Neural cell (in vitro differentiated cells): ENCODE results near the gene PLXNC1. TPM values are rescaled to one million over a fixed set of nuclear protein-coding genes. Genes with fewer than 3 reads are reported as not detected.

Experiments
- H2AFZ ChIP-seq: fragments of 200-600, 300-800 bp; sonication (generic), shearing (Covaris generic); 2 replicates; pipeline ENCODE4 v1.6.0; 2014; ENCODE audit warnings: low read depth, mild to moderate bottlenecking, antibody characterized with exemption, low read length, moderate library complexity
- H3F3A ChIP-seq: fragments of 200-600 bp; shearing (Covaris generic); 2 replicates; pipeline ENCODE4 v1.6.1; 2016; ENCODE audit warnings: mild to moderate bottlenecking, moderate library complexity, mixed read lengths, antibody characterized with exemption, low read length; ENCODE audit not compliant: insufficient read depth, poor library complexity, severe bottlenecking
- H3K27ac ChIP-seq: fragments of 200-600, 300-800 bp; sonication (generic), shearing (Covaris generic); 2 replicates; pipeline ENCODE4 v1.5.1; 2014; ENCODE audit warnings: mild to moderate bottlenecking, low read length, moderate library complexity
- H3K27me3 ChIP-seq: fragments of 300-800, 200-600 bp; sonication (generic), shearing (Covaris generic); 2 replicates; pipeline ENCODE4 v1.6.0; 2014; ENCODE audit warnings: mild to moderate bottlenecking, low read depth, low read length, moderate library complexity; ENCODE audit not compliant: insufficient read depth
- H3K36me3 ChIP-seq: fragments of 300-800, 200-600 bp; sonication (generic), shearing (Covaris generic); 2 replicates; pipeline ENCODE4 v1.5.1; 2014; ENCODE audit warnings: mild to moderate bottlenecking, antibody characterized with exemption, low read length, moderate library complexity; ENCODE audit not compliant: insufficient read depth
- H3K4me2 ChIP-seq: fragments of 300-800, 200-600 bp; sonication (generic), shearing (Covaris generic); 2 replicates; pipeline ENCODE4 v1.6.0; 2014; ENCODE audit warnings: mild to moderate bottlenecking, low read length
- H3K4me3 ChIP-seq: fragments of 300-800, 200-600 bp; sonication (generic), shearing (Covaris generic); 2 replicates; pipeline ENCODE4 v1.5.1; 2014; ENCODE audit warnings: mild to moderate bottlenecking, low read length, moderate library complexity
- H3K79me2 ChIP-seq: fragments of 200-600 bp; shearing (Covaris generic); replicated peaks from 2 replicates; pipeline ENCODE4 v1.6.0; 2014; ENCODE audit warnings: mild to moderate bottlenecking, low read length, moderate library complexity; ENCODE audit not compliant: insufficient read depth
- H3K9ac ChIP-seq: fragments of 300-800, 200-600 bp; sonication (generic), shearing (Covaris generic); 2 replicates; pipeline ENCODE4 v1.6.1; 2016; ENCODE audit warnings: mild to moderate bottlenecking, low read length, mixed read lengths
- H3K9me2 ChIP-seq: fragments of 200-600 bp; shearing (Covaris generic); 2 replicates; pipeline ENCODE4 v1.6.1; 2016; ENCODE audit warnings: mild to moderate bottlenecking, low read length, mixed read lengths; ENCODE audit not compliant: insufficient read depth
- H3K9me3 ChIP-seq: fragments of 200-600, 300-800 bp; sonication (generic), shearing (Covaris generic); 2 replicates; pipeline ENCODE4 v1.6.1; 2016; ENCODE audit warnings: mild to moderate bottlenecking, mixed run types, low read length, moderate library complexity, mixed read lengths
- H4K20me1 ChIP-seq: fragments of 200-600 bp; shearing (Covaris generic); 2 replicates; pipeline ENCODE4 v1.6.1; 2016; ENCODE audit warnings: mild to moderate bottlenecking, mixed run types; ENCODE audit not compliant: insufficient read depth
- EP300 ChIP-seq: fragments of 450-650 bp; conservative IDR thresholded peaks from 2 replicates; pipeline ENCODE4 v1.6.1; 2014; ENCODE audit warnings: antibody characterized with exemption, mild to moderate bottlenecking, moderate library complexity; ENCODE audit not compliant: poor library complexity, severe bottlenecking
- EZH2 ChIP-seq: fragments of 200-600, 300-800 bp; shearing (Covaris generic), sonication (generic); IDR thresholded peaks from 2 replicates; pipeline ENCODE4 v1.6.1; 2014; ENCODE audit warnings: antibody characterized with exemption, low read length, borderline replicate concordance, mild to moderate bottlenecking; ENCODE audit not compliant: insufficient read depth, poor library complexity, severe bottlenecking
- MXI1 ChIP-seq: fragments of 450-650 bp; conservative IDR thresholded peaks from 2 replicates; pipeline ENCODE4 v1.6.1; 2014; ENCODE audit warnings: antibody characterized with exemption, mild to moderate bottlenecking; ENCODE audit not compliant: poor library complexity, severe bottlenecking
- POLR2AphosphoS5 ChIP-seq: IDR thresholded peaks from 2 replicates; pipeline ENCODE4 v1.6.1; 2012
- RAD21 ChIP-seq: fragments of 450-650 bp; conservative IDR thresholded peaks from 2 replicates; pipeline ENCODE4 v1.6.1; 2014; ENCODE audit warnings: antibody characterized with exemption, mild to moderate bottlenecking, moderate library complexity
- SMC3 ChIP-seq: fragments of 450-650 bp; conservative IDR thresholded peaks from 2 replicates; pipeline ENCODE4 v1.6.1; 2014; ENCODE audit warnings: antibody characterized with exemption, mild to moderate bottlenecking, moderate library complexity; ENCODE audit not compliant: poor library complexity
- TAF1 ChIP-seq: IDR thresholded peaks from 2 replicates; pipeline ENCODE4 v1.6.1; 2012; ENCODE audit warnings: low read depth
- polyA plus RNA-seq: library from polyadenylated mRNA; depleted of rRNA; stranded (reverse); fragments of >200 nt; gene quantifications from 2 replicates; pipeline ENCODE4 v1.2.3, GENCODE V29; 2014
- TF ChIP-seq, protein P1 (sequence below): fragments of 450-650 bp; IDR thresholded peaks from 2 replicates; pipeline ENCODE4 v1.5.1; 2014; ENCODE audit warnings: antibody characterized with exemption, mild to moderate bottlenecking, moderate library complexity; ENCODE audit not compliant: poor library complexity, severe bottlenecking
- TF ChIP-seq, protein P2 (sequence below): IDR thresholded peaks from 2 replicates; pipeline ENCODE4 v1.6.1; 2012; ENCODE audit warnings: borderline replicate concordance

Gene PLXNC1
- polyA plus RNA-seq, 1 donor from 2014 or later: 76.3 TPM

DNA sequence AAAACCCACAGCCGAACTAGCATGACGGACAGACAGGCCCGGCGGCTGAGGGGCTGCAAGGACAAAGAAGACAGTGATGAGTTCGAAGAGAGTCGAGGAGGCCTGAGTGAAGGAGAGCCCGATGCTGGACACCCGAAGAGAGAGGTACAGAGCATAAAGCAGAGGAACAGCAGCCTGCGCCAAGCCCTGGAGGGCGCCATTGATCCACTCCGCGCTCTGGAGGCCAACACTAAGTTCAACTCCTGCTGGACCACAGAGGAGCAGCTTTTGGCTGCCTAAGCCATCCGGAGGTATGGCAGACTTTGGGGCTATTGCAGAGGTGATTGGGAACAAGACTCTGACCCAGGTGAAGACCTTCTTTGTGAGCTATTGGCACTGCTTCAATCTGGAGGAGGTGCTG, 7.8 kb upstream of the PLXNC1 start:
- H3K27me3 ChIP-seq: no peaks in the 10 kb centered on the region
- no peak overlapping the region for H2AFZ ChIP-seq
- H3K79me2 ChIP-seq: no peaks in the 10 kb centered on the region
- no peak overlapping the region for H3K4me2 ChIP-seq
- H3K36me3 ChIP-seq: no peaks in the 10 kb centered on the region
- no peaks in the 10 kb centered on the region for H3F3A ChIP-seq
- no peaks in the 10 kb centered on the region for H3K9me3 ChIP-seq
- TF ChIP-seq EP300: no peak
- H3K9ac ChIP-seq: no peak overlapping the region
- no peak overlapping the region for H3K27ac ChIP-seq
- no peaks in the 10 kb centered on the region for H4K20me1 ChIP-seq
- no peak overlapping the region for H3K4me3 ChIP-seq
- no peaks in the 10 kb centered on the region for H3K9me2 ChIP-seq

DNA sequence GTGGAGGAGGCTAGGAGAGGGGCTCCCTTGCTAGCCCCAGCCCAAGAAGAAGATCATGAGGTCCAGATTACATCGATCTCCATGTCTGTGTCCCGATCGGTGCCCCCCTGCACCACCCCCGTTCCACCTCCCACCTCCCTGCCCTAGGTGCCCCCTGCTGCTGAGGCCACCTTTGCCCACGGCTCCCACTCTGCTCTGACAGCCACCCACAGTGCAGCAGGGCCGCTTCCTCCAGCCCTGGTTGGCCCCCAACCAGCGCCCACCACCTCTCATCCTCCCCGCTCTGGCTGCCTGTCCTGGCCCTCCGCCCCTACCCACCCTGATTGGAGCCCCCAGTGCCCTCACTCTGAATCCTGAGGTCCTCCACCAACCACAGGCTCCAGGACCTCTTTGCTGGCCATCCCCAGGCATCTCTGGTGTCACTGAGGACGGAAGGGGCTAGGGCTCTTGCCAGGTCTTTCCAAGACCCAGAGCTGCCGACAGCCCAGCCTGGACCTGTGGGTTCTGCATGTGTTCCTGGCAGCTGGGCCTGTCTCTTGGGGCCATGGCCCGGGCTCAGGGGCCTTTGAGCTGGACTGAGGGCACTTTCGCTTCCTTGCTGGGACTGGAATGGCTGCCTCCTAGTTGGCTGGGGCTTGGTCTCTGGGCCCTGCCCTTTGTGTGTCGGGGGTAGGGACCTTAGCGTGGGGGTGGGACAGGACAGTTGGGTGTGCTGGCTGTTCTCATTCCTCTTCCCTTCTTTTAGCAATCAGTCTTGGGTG, 7.2 kb upstream of the PLXNC1 start:
- H3K9me3 ChIP-seq: no peaks in the 10 kb centered on the region

More for the DNA sequence above, 7.2 kb upstream of the PLXNC1 start:
- Histone ChIP-seq H3F3A (no peaks in the 10 kb centered on the region), H3K4me3 (no peak overlapping the region), H2AFZ (no peak overlapping the region), H3K9ac (no peak overlapping the region), H3K27ac (no peak overlapping the region), H3K9me2 (no peaks in the 10 kb centered on the region), H3K36me3 (no peaks in the 10 kb centered on the region), H4K20me1 (no peaks in the 10 kb centered on the region), H3K27me3 (no peaks in the 10 kb centered on the region), H3K4me2 (no peak overlapping the region), H3K79me2 (no peaks in the 10 kb centered on the region)
- no peak for TF ChIP-seq TAF1
- TF ChIP-seq, protein P1, sequence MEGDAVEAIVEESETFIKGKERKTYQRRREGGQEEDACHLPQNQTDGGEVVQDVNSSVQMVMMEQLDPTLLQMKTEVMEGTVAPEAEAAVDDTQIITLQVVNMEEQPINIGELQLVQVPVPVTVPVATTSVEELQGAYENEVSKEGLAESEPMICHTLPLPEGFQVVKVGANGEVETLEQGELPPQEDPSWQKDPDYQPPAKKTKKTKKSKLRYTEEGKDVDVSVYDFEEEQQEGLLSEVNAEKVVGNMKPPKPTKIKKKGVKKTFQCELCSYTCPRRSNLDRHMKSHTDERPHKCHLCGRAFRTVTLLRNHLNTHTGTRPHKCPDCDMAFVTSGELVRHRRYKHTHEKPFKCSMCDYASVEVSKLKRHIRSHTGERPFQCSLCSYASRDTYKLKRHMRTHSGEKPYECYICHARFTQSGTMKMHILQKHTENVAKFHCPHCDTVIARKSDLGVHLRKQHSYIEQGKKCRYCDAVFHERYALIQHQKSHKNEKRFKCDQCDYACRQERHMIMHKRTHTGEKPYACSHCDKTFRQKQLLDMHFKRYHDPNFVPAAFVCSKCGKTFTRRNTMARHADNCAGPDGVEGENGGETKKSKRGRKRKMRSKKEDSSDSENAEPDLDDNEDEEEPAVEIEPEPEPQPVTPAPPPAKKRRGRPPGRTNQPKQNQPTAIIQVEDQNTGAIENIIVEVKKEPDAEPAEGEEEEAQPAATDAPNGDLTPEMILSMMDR: no peak
- no peak for TF ChIP-seq MXI1
- no peak for TF ChIP-seq EZH2
- TF ChIP-seq SMC3: no peak
- no peak for TF ChIP-seq EP300
- TF ChIP-seq RAD21: no peak
- no peak for TF ChIP-seq POLR2AphosphoS5
- TF ChIP-seq, protein P2, sequence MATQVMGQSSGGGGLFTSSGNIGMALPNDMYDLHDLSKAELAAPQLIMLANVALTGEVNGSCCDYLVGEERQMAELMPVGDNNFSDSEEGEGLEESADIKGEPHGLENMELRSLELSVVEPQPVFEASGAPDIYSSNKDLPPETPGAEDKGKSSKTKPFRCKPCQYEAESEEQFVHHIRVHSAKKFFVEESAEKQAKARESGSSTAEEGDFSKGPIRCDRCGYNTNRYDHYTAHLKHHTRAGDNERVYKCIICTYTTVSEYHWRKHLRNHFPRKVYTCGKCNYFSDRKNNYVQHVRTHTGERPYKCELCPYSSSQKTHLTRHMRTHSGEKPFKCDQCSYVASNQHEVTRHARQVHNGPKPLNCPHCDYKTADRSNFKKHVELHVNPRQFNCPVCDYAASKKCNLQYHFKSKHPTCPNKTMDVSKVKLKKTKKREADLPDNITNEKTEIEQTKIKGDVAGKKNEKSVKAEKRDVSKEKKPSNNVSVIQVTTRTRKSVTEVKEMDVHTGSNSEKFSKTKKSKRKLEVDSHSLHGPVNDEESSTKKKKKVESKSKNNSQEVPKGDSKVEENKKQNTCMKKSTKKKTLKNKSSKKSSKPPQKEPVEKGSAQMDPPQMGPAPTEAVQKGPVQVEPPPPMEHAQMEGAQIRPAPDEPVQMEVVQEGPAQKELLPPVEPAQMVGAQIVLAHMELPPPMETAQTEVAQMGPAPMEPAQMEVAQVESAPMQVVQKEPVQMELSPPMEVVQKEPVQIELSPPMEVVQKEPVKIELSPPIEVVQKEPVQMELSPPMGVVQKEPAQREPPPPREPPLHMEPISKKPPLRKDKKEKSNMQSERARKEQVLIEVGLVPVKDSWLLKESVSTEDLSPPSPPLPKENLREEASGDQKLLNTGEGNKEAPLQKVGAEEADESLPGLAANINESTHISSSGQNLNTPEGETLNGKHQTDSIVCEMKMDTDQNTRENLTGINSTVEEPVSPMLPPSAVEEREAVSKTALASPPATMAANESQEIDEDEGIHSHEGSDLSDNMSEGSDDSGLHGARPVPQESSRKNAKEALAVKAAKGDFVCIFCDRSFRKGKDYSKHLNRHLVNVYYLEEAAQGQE: no peak
